SK-N-SH treated with all-trans-retinoic acid at 6 μM for 48 hours (cell line): ENCODE measurements around the gene AZIN2.

Experiments used
- ATAC-seq: fragments of 200-7000 bp; cut with Tn5 transposase; 3 replicates; pipeline ENCODE4 v1.9.1; 2020; ENCODE audit warnings: mild to moderate bottlenecking, moderate library complexity
- ARNTL ChIP-seq: fragments of 450-650 bp; formaldehyde crosslinking; IDR thresholded peaks from 2 replicates; pipeline ENCODE4 v1.5.0; 2020; ENCODE audit warnings: low read depth, mild to moderate bottlenecking, moderate library complexity, borderline replicate concordance
- BACH2 ChIP-seq: fragments of 250-450 bp; sonication (Bioruptor Pico); IDR thresholded peaks from 2 replicates; pipeline ENCODE4 v1.9.0; 2021; ENCODE audit warnings: mild to moderate bottlenecking, borderline replicate concordance
- CSDC2 ChIP-seq: fragments of 250-450 bp; sonication (Bioruptor Pico); IDR thresholded peaks from 2 replicates; pipeline ENCODE4 v1.5.0; 2020; ENCODE audit warnings: mild to moderate bottlenecking, moderate library complexity
- ESRRG ChIP-seq: fragments of 250-450 bp; sonication (Bioruptor Pico); IDR thresholded peaks from 2 replicates; pipeline ENCODE4 v1.6.1; 2021; ENCODE audit warnings: mild to moderate bottlenecking
- GLIS3 ChIP-seq: fragments of 250-450 bp; sonication (Bioruptor Pico); IDR thresholded peaks from 2 replicates; pipeline ENCODE4 v1.5.0; 2020; ENCODE audit warnings: mild to moderate bottlenecking, moderate library complexity
- OSR1 ChIP-seq: fragments of 250-450 bp; sonication (Bioruptor Pico); IDR thresholded peaks from 2 replicates; pipeline ENCODE4 v1.8.0; 2022; ENCODE audit warnings: moderate library complexity, mild to moderate bottlenecking, inconsistent platforms
- PPARA ChIP-seq: fragments of 250-450 bp; sonication (Bioruptor Pico); IDR thresholded peaks from 2 replicates; pipeline ENCODE4 v1.5.0; 2020; ENCODE audit warnings: mild to moderate bottlenecking, borderline replicate concordance
- RARB ChIP-seq: fragments of 250-450 bp; sonication (Bioruptor Pico); IDR thresholded peaks from 2 replicates; pipeline ENCODE4 v1.8.0; 2021; ENCODE audit warnings: mild to moderate bottlenecking, moderate library complexity
- SNAI2 ChIP-seq: fragments of 250-450 bp; sonication (Bioruptor Pico); IDR thresholded peaks from 2 replicates; pipeline ENCODE4 v1.5.0; 2020; ENCODE audit warnings: mild to moderate bottlenecking, moderate library complexity
- TCF4 ChIP-seq: fragments of 250-450 bp; sonication (Bioruptor Pico); IDR thresholded peaks from 2 replicates; pipeline ENCODE4 v1.8.0; 2021; ENCODE audit warnings: mild to moderate bottlenecking, moderate library complexity, borderline replicate concordance
- TOX ChIP-seq: fragments of 250-450 bp; sonication (Bioruptor Pico); IDR thresholded peaks from 2 replicates; pipeline ENCODE4 v1.8.0; 2021; ENCODE audit warnings: mild to moderate bottlenecking, moderate library complexity, borderline replicate concordance
- TSHZ2 ChIP-seq: fragments of 250-450 bp; sonication (Bioruptor Pico); IDR thresholded peaks from 2 replicates; pipeline ENCODE4 v1.5.0; 2020; ENCODE audit warnings: mild to moderate bottlenecking, moderate library complexity
- ZFP3 ChIP-seq: fragments of 250-450 bp; sonication (Bioruptor Pico); IDR thresholded peaks from 2 replicates; pipeline ENCODE4 v1.5.0; 2020; ENCODE audit warnings: mild to moderate bottlenecking, moderate library complexity
- ZFP30 ChIP-seq: fragments of 450-650 bp; formaldehyde crosslinking; IDR thresholded peaks from 2 replicates; pipeline ENCODE4 v1.5.0; 2022; ENCODE audit warnings: mild to moderate bottlenecking, moderate library complexity
- ZNF565 ChIP-seq: fragments of 450-650 bp; formaldehyde crosslinking; conservative IDR thresholded peaks from 2 replicates; pipeline ENCODE4 v1.5.0; 2020; ENCODE audit warnings: low read depth, mild to moderate bottlenecking, moderate library complexity
- ZNF70 ChIP-seq: fragments of 450-650 bp; formaldehyde crosslinking; IDR thresholded peaks from 2 replicates; pipeline ENCODE4 v1.5.0; 2020; ENCODE audit warnings: mild to moderate bottlenecking, moderate library complexity
- ZNF8 ChIP-seq: fragments of 450-650 bp; formaldehyde crosslinking; IDR thresholded peaks from 2 replicates; pipeline ENCODE4 v1.5.0; 2020; ENCODE audit warnings: mild to moderate bottlenecking, moderate library complexity
- TF ChIP-seq, protein P1 (sequence below): fragments of 250-450 bp; sonication (Bioruptor Pico); IDR thresholded peaks from 2 replicates; pipeline ENCODE4 v1.5.1; 2021; ENCODE audit warnings: mild to moderate bottlenecking, moderate library complexity
- TF ChIP-seq, protein P2 (sequence below): fragments of 250-450 bp; sonication (Bioruptor Pico); IDR thresholded peaks from 2 replicates; pipeline ENCODE4 v1.8.0; 2020; ENCODE audit warnings: mild to moderate bottlenecking, moderate library complexity, borderline replicate concordance
- TF ChIP-seq, protein P3 (sequence below): fragments of 250-450 bp; sonication (Bioruptor Pico); IDR thresholded peaks from 2 replicates; pipeline ENCODE4 v1.5.1; 2020; ENCODE audit warnings: low read depth, mild to moderate bottlenecking, moderate library complexity

The AZIN2 gene

DNA sequence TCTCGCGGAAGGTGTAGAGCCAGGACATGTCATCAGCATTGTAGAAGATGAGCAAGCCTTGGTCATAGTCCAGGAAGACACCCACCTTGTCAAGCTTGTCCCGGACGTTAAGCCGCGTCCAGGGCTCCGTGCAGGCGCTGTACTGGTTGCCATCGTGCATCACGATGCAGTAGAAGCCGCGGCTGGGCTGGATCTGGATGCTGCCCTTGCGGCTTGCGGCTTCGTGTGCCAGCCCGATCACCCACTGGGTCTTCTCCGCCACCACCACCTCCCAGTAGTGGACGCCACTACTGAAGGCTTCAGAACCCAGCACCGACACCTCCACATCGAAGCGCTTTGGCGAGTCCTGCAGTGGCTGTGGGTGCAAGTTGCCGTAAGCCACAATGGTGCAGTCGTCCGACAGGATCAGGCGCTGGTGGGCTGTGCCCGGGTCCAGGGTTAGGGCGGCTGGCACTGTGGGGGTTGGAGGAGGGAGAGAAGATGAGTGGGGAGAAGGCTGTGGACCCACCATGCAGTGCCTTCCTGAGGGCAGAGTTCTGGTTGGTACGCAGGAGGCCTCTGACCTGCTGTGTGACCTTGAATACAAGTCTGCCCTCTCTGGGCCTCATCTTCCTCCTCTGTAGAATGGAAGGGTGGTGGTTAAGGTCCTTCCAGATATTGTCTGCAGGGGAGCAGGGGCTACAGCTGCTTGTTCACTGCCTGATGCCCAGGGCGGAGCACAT is 66.5 kb downstream of the AZIN2 start (continued):
- TF ChIP-seq TSHZ2 (CRISPR knock-in tag): no peak
- TF ChIP-seq TOX (CRISPR knock-in tag): no peak
- TF ChIP-seq, protein P1, sequence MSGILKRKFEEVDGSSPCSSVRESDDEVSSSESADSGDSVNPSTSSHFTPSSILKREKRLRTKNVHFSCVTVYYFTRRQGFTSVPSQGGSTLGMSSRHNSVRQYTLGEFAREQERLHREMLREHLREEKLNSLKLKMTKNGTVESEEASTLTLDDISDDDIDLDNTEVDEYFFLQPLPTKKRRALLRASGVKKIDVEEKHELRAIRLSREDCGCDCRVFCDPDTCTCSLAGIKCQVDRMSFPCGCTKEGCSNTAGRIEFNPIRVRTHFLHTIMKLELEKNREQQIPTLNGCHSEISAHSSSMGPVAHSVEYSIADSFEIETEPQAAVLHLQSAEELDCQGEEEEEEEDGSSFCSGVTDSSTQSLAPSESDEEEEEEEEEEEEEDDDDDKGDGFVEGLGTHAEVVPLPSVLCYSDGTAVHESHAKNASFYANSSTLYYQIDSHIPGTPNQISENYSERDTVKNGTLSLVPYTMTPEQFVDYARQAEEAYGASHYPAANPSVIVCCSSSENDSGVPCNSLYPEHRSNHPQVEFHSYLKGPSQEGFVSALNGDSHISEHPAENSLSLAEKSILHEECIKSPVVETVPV: no peak

DNA sequence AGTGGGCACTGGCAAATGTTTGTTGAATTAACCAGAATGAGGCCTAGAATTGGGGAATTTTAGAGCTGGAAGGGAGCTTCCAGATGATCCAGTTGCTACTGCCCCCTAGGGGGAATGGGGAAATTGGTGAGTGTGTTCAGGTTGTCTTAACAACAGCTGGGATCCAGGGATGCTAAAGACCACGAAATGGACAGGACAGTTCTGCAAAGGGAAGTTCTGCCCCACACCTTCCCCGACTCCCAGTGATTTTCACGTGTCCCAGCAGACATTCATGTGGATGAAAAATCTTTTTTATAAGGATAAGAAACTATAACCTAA is 67.0 kb downstream of the AZIN2 start:
- TF ChIP-seq ZNF565 (CRISPR knock-in tag): no peak
- no peak for TF ChIP-seq CSDC2 (CRISPR knock-in tag)
- peak; percentile 50; the same call in 2 of the 3 replicates for ATAC-seq

DNA sequence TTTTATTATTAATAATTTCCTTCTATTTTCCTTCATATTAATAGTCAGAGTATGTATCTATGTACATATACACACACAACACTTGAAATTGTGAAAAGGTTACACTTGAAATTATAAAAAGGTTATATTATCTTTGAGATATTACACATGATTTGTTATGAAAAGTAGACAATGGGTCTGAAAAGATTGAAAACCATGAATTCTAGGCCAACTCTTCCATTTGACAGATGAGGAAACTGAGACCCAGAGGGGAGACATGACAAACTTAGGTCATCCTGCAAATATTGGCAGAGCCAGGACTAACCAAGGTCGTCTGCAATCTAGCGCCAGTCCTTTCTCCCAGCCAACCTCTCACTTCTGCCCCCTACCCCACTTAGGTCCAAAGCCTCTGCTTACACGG is 67.7 kb downstream of the AZIN2 start:
- TF ChIP-seq ZFP3 (CRISPR knock-in tag) (no peak), ZNF70 (CRISPR knock-in tag) (no peak), TOX (CRISPR knock-in tag) (no peak), CSDC2 (CRISPR knock-in tag) (no peak), GLIS3 (CRISPR knock-in tag) (no peak), SNAI2 (no peak), RARB (CRISPR knock-in tag) (no peak), OSR1 (no peak), PPARA (CRISPR knock-in tag) (no peak), TSHZ2 (CRISPR knock-in tag) (no peak), ESRRG (CRISPR knock-in tag) (no peak)
- TF ChIP-seq, protein P2, sequence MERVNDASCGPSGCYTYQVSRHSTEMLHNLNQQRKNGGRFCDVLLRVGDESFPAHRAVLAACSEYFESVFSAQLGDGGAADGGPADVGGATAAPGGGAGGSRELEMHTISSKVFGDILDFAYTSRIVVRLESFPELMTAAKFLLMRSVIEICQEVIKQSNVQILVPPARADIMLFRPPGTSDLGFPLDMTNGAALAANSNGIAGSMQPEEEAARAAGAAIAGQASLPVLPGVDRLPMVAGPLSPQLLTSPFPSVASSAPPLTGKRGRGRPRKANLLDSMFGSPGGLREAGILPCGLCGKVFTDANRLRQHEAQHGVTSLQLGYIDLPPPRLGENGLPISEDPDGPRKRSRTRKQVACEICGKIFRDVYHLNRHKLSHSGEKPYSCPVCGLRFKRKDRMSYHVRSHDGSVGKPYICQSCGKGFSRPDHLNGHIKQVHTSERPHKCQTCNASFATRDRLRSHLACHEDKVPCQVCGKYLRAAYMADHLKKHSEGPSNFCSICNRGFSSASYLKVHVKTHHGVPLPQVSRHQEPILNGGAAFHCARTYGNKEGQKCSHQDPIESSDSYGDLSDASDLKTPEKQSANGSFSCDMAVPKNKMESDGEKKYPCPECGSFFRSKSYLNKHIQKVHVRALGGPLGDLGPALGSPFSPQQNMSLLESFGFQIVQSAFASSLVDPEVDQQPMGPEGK (CRISPR knock-in tag): no peak
- TF ChIP-seq, protein P1: no peak
- ATAC-seq: no peak

GRCh38 chr1:33149453-33150190 is 68.7 kb downstream of the AZIN2 start:
- no peak for ATAC-seq
- TF ChIP-seq OSR1 (no peak), ZNF565 (CRISPR knock-in tag) (no peak), ZNF8 (CRISPR knock-in tag) (no peak), TCF4 (CRISPR knock-in tag) (no peak), ARNTL (CRISPR knock-in tag) (no peak), GLIS3 (CRISPR knock-in tag) (no peak), BACH2 (CRISPR knock-in tag) (no peak), RARB (CRISPR knock-in tag) (no peak), ZFP30 (CRISPR knock-in tag) (no peak)
- TF ChIP-seq, protein P3, sequence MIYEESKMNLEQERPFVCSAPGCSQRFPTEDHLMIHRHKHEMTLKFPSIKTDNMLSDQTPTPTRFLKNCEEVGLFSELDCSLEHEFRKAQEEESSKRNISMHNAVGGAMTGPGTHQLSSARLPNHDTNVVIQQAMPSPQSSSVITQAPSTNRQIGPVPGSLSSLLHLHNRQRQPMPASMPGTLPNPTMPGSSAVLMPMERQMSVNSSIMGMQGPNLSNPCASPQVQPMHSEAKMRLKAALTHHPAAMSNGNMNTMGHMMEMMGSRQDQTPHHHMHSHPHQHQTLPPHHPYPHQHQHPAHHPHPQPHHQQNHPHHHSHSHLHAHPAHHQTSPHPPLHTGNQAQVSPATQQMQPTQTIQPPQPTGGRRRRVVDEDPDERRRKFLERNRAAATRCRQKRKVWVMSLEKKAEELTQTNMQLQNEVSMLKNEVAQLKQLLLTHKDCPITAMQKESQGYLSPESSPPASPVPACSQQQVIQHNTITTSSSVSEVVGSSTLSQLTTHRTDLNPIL (CRISPR knock-in tag): no peak
- TF ChIP-seq, protein P1: no peak
